HL-60 (cell line): Measurements from ENCODE around the gene COMMD3.
A peak's percentile ranks its signal among the peaks of the same experiment; 100 is the strongest.

Experiments used
- DNase-seq, 2 experiments: peaks; one replicate each; pipeline ENCODE4 v3.0.0-alpha.2; 2010 to 2020; ENCODE audit warnings: low read depth in 1 of 2, low spot score in 1 of 2
- H3K27ac ChIP-seq: fragments of 250-450 bp; sonication (Bioruptor Pico); replicated peaks from 2 replicates; pipeline ENCODE4 v1.5.1; 2020; ENCODE audit warnings: mild to moderate bottlenecking, moderate library complexity
- H3K27me3 ChIP-seq: fragments of 250-450 bp; sonication (Bioruptor Pico); 2 replicates; pipeline ENCODE4 v1.5.1; 2021; ENCODE audit warnings: mild to moderate bottlenecking, moderate library complexity; ENCODE audit not compliant: insufficient read depth, poor library complexity, severe bottlenecking
- H3K4me3 ChIP-seq: replicated peaks from 2 replicates; pipeline ENCODE4 v1.5.1; 2011; ENCODE audit warnings: mild to moderate bottlenecking, control low read depth, low read length; ENCODE audit not compliant: insufficient read depth
- GABPA ChIP-seq: IDR thresholded peaks from 2 replicates; pipeline ENCODE4 v1.6.1; 2012; ENCODE audit warnings: low read depth
- POLR2AphosphoS5 ChIP-seq: IDR thresholded peaks from 2 replicates; pipeline ENCODE4 v1.6.1; 2012; ENCODE audit warnings: low read depth
- SPI1 ChIP-seq: IDR thresholded peaks from 2 replicates; pipeline ENCODE4 v1.6.1; 2012; ENCODE audit warnings: low read depth, mild to moderate bottlenecking, borderline replicate concordance
- TF ChIP-seq, protein P1 (sequence below): IDR thresholded peaks from 2 replicates; pipeline ENCODE4 v1.6.1; 2012; ENCODE audit warnings: low read depth; ENCODE audit not compliant: insufficient replicate concordance
- TF ChIP-seq, protein P2 (sequence below): IDR thresholded peaks from one replicate; pipeline ENCODE4 v1.5.1; 2011; ENCODE audit warnings: low read length, control low read depth, inconsistent platforms; ENCODE audit not compliant: insufficient read depth

COMMD3 gene

GRCh38 chr10:22323538-22324305 lies 7.5 kb downstream of the COMMD3 start:
- no peak overlapping the region for H3K27ac ChIP-seq

GRCh38 chr10:22324413-22324812 lies 8.2 kb downstream of the COMMD3 start:
- Histone ChIP-seq H3K27ac (no peak overlapping the region), H3K4me3 (no peak overlapping the region), H3K27me3 (peaks cover 5% of the 10 kb centered on the region)
- no peak for DNase-seq
- no peak for TF ChIP-seq SPI1
- TF ChIP-seq, protein P1, sequence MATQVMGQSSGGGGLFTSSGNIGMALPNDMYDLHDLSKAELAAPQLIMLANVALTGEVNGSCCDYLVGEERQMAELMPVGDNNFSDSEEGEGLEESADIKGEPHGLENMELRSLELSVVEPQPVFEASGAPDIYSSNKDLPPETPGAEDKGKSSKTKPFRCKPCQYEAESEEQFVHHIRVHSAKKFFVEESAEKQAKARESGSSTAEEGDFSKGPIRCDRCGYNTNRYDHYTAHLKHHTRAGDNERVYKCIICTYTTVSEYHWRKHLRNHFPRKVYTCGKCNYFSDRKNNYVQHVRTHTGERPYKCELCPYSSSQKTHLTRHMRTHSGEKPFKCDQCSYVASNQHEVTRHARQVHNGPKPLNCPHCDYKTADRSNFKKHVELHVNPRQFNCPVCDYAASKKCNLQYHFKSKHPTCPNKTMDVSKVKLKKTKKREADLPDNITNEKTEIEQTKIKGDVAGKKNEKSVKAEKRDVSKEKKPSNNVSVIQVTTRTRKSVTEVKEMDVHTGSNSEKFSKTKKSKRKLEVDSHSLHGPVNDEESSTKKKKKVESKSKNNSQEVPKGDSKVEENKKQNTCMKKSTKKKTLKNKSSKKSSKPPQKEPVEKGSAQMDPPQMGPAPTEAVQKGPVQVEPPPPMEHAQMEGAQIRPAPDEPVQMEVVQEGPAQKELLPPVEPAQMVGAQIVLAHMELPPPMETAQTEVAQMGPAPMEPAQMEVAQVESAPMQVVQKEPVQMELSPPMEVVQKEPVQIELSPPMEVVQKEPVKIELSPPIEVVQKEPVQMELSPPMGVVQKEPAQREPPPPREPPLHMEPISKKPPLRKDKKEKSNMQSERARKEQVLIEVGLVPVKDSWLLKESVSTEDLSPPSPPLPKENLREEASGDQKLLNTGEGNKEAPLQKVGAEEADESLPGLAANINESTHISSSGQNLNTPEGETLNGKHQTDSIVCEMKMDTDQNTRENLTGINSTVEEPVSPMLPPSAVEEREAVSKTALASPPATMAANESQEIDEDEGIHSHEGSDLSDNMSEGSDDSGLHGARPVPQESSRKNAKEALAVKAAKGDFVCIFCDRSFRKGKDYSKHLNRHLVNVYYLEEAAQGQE: no peak
- TF ChIP-seq POLR2AphosphoS5: no peak
- no peak for TF ChIP-seq GABPA
- TF ChIP-seq, protein P2, sequence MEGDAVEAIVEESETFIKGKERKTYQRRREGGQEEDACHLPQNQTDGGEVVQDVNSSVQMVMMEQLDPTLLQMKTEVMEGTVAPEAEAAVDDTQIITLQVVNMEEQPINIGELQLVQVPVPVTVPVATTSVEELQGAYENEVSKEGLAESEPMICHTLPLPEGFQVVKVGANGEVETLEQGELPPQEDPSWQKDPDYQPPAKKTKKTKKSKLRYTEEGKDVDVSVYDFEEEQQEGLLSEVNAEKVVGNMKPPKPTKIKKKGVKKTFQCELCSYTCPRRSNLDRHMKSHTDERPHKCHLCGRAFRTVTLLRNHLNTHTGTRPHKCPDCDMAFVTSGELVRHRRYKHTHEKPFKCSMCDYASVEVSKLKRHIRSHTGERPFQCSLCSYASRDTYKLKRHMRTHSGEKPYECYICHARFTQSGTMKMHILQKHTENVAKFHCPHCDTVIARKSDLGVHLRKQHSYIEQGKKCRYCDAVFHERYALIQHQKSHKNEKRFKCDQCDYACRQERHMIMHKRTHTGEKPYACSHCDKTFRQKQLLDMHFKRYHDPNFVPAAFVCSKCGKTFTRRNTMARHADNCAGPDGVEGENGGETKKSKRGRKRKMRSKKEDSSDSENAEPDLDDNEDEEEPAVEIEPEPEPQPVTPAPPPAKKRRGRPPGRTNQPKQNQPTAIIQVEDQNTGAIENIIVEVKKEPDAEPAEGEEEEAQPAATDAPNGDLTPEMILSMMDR: no peak

More at GRCh38 chr10:22323538-22324305, 7.5 kb downstream of the COMMD3 start:
- TF ChIP-seq GABPA: no peak
- no peak for TF ChIP-seq POLR2AphosphoS5
- TF ChIP-seq, protein P1: no peak
- TF ChIP-seq SPI1: no peak
- TF ChIP-seq, protein P2: no peak
- H3K27me3 ChIP-seq: peaks cover 5% of the 10 kb centered on the region
- H3K4me3 ChIP-seq: no peak overlapping the region
- no peak for DNase-seq

DNA sequence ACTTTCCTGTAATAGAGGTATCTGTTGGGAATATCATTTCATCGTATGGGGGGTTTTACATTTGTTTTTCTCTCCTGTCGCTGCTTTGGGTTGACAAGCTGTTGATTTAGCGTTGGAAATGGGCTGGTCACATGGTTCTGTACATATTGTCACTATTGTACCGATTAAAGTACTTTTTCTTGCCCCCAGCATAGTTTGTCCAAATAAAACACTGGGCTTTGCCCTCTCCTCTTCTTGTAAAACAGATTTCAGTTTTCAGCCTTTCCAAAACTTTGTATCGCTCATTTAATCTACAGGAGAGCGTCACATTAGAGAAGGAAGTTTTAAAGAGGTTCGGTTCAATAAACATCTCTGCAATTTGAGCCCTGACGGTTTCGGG lies 8.7 kb downstream of the COMMD3 start:
- H3K27ac ChIP-seq: no peak overlapping the region
- DNase-seq: no peak
- TF ChIP-seq GABPA (no peak), SPI1 (no peak), POLR2AphosphoS5 (no peak)
- TF ChIP-seq, protein P2: no peak
- TF ChIP-seq, protein P1: no peak

More for the DNA sequence above, 8.7 kb downstream of the COMMD3 start:
- peaks cover 5% of the 10 kb centered on the region for H3K27me3 ChIP-seq
- H3K4me3 ChIP-seq: peak overlapping the region; percentile 49
